ENCODE data around the gene IGFBP3. TPM values are rescaled to one million over a fixed set of nuclear protein-coding genes. Genes with fewer than 3 reads are reported as not detected.

The IGFBP3 gene
- total and polyA plus RNA-seq, 2 of the 13 experiments (the other 11 are each of a cell fraction or from before 2014, with no cell fraction given) = 57.5 TPM; not detected in 1

- TF ChIP-seq ZBTB10 (CRISPR knock-in tag; IDR thresholded peaks at IDR 0.05; ENCODE audit: borderline replicate concordance) (peak; percentile 77; the same call in 1 of the 2 replicates), TRIM22 (IDR thresholded peaks at IDR 0.05) (no peak), HMGA1 (CRISPR knock-in tag; conservative IDR thresholded peaks at IDR 0.05) (no peak), ZNF10 (CRISPR knock-in tag; IDR thresholded peaks at IDR 0.05; ENCODE audit: borderline replicate concordance, low read depth) (no peak), ZNF569 (CRISPR knock-in tag; IDR thresholded peaks at IDR 0.05; ENCODE audit: borderline replicate concordance) (peak; percentile 73; the same call in 1 of the 2 replicates), HES4 (CRISPR knock-in tag; IDR thresholded peaks at IDR 0.05; ENCODE audit: borderline replicate concordance) (no peak), BATF2 (CRISPR knock-in tag; IDR thresholded peaks at IDR 0.05) (peak; percentile 97), ARID4A (CRISPR knock-in tag; IDR thresholded peaks at IDR 0.05; ENCODE audit: borderline replicate concordance) (peak; percentile 76; the same call in 1 of the 2 replicates), CENPT (CRISPR knock-in tag; IDR thresholded peaks at IDR 0.05; ENCODE audit: low read depth) (no peak), ZZZ3 (CRISPR knock-in tag; IDR thresholded peaks at IDR 0.05; ENCODE audit: borderline replicate concordance) (no peak), ZNF761 (CRISPR knock-in tag; conservative IDR thresholded peaks at IDR 0.05) (peak; percentile 89), SIN3B (IDR thresholded peaks at IDR 0.05; ENCODE audit: low read length) (no peak), CSRNP1 (CRISPR knock-in tag; IDR thresholded peaks at IDR 0.05) (peak; percentile 45; the same call in 1 of the 2 replicates), AGO2 (optimal IDR thresholded peaks at IDR 0.05; ENCODE audit: low read depth, low read length) (no peak), NBN (conservative IDR thresholded peaks at IDR 0.05) (no peak), TSC22D2 (CRISPR knock-in tag; IDR thresholded peaks at IDR 0.05; ENCODE audit: borderline replicate concordance) (peak; percentile 94; the same call in 1 of the 2 replicates), ZNF670 (CRISPR knock-in tag; IDR thresholded peaks at IDR 0.05; ENCODE audit: borderline replicate concordance) (peak; percentile 78; the same call in 1 of the 2 replicates), ARID2 (CRISPR knock-in tag; IDR thresholded peaks at IDR 0.05; ENCODE audit: borderline replicate concordance) (no peak)
Observed at GRCh38 chr7:45881759-45882464, 39.2 kb downstream of the IGFBP3 start (continued).

Measured in HepG2 (cell line).